GM12891 (cell line): ENCODE measurements around the gene ZNHIT3.
"Not testable (repeated sequence)": the region's sequence is repeated elsewhere in the genome, so short reads cannot be mapped to it uniquely, and the experiment has no call there.

ENCODE experiments used
- DNase-seq: peaks from one replicate; pipeline ENCODE4 v3.0.0; 2011; ENCODE audit warnings: low spot score; ENCODE audit not compliant: insufficient read length
- FAIRE-seq: peaks from 2 replicates; lab custom pipeline; 2011; peaks lifted over from hg19 to GRCh38; lab: Jason Lieb, UNC
- PAX5 ChIP-seq: IDR thresholded peaks from 2 replicates; pipeline ENCODE4 v1.6.1; 2011; ENCODE audit warnings: low read length, moderate library complexity, mild to moderate bottlenecking; ENCODE audit not compliant: insufficient read depth, severe bottlenecking
- POLR2A ChIP-seq: IDR thresholded peaks from 2 replicates; pipeline ENCODE4 v1.6.1; 2011; ENCODE audit warnings: low read depth, low read length, control low read depth
- POLR2AphosphoS5 ChIP-seq: IDR thresholded peaks from 2 replicates; pipeline ENCODE4 v1.6.1; 2011; ENCODE audit warnings: low read depth, low read length, control low read depth
- POU2F2 ChIP-seq: IDR thresholded peaks from 2 replicates; pipeline ENCODE4 v1.6.1; 2011; ENCODE audit warnings: low read depth, mild to moderate bottlenecking, control low read depth, low read length, moderate library complexity
- SPI1 ChIP-seq: IDR thresholded peaks from 2 replicates; pipeline ENCODE4 v1.6.1; 2011; ENCODE audit warnings: low read depth, low read length, control low read depth
- TAF1 ChIP-seq: IDR thresholded peaks from 2 replicates; pipeline ENCODE4 v1.6.1; 2011; ENCODE audit warnings: low read depth, low read length, control low read depth

The ZNHIT3 gene

DNA sequence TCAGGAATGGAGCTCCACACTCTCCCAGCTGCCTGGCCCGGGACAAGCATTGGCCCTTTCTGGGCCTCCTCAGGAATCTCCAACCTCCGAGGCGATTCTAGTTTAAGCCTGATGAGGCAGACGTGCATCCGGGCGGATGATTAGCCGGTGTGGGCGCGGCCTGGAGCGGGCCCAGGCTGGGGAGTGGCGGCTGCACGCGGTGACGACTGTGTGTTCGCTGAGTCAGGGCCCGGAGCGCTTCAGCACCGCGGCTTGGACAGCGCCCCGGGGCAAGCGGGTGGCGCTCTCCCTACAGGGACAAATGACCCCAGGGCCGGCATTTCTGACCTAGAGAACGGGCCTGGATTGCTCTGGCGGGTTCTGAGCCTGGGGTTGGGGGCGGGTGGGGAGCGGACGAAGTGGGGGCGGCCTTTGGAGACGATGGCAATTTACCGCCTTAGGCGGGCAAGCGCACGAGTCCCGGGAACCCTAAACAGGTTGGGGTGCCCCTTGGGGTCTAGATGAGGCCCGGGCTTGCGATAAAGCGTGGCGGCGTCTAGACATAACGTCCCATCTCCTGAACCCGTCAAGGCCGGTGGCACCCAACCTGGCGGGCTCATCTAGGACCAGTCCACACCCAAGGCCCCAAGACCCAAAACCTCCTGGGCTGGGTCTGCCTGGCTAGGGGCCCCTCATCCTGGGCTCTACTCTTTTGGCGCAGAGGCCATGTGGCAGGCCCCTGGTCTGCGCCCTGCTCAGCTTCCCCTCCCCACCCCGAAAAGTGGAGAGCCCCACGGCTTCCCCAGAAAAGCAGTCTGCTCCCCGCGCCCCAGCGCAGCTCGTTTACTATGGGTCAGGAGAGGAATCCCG, 22.3 kb upstream of the ZNHIT3 start:
- DNase-seq: peak; percentile 85
- FAIRE-seq: no peak
- TF ChIP-seq POLR2AphosphoS5: no peak
- TF ChIP-seq POU2F2: no peak
- no peak for TF ChIP-seq PAX5
- no peak for TF ChIP-seq SPI1
- TF ChIP-seq TAF1: no peak
- no peak for TF ChIP-seq POLR2A

- FAIRE-seq (no peak), DNase-seq (no peak)
- TF ChIP-seq POLR2A (no peak), SPI1 (no peak), POU2F2 (no peak)
Observed at GRCh38 chr17:36464765-36465088, 21.8 kb upstream of the ZNHIT3 start.

DNA sequence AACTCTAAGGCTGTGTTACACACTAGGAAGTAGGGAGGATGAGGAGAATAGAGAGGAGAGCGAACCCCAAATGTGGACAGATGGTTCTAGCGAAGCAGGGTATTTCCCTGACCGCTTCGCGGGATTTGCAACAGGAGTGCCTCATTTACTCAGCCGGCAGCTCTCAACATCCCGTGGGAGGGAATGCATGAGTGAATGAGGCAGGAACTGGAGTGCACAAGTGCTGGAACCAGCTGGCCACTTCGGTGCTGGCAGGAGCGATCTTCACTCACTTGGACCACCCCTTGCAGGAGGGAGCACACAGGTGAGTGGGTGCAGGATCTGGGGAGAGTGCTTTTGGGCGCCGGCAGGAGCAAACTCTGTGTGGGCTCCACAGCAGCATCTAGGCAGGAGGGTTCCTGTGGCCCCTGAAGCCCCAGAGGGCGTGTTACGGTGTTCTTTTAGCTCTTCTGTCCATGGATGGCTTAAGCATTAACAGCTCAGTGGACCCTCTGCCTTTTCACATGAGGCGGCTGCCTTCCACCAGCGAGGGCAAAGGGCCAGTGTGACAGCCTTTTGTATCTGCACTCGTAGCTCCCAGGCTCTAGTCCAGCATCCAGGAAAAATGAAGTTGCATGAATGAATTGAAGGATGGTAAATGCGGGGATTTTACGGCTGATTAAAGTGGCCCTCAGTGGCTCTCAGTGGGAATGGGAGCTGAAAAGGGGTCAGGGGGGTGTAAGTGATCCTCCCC, 17.4 kb upstream of the ZNHIT3 start:
- no peak for FAIRE-seq

GRCh38 chr17:36469733-36470132, 16.7 kb upstream of the ZNHIT3 start:
- DNase-seq: no peak
- TF ChIP-seq TAF1: no peak
- no peak for TF ChIP-seq SPI1
- no peak for TF ChIP-seq PAX5
- TF ChIP-seq POLR2AphosphoS5: no peak
- TF ChIP-seq POLR2A: no peak
- TF ChIP-seq POU2F2: no peak
- FAIRE-seq: no peak

More for the DNA sequence above, 17.4 kb upstream of the ZNHIT3 start:
- TF ChIP-seq POLR2AphosphoS5 (no peak), SPI1 (no peak), POLR2A (no peak), POU2F2 (no peak), PAX5 (no peak), TAF1 (no peak)
- no peak for DNase-seq

GRCh38 chr17:36470499-36470898, 16.0 kb upstream of the ZNHIT3 start:
- FAIRE-seq (no peak), DNase-seq (no peak)
- TF ChIP-seq POU2F2 (no peak), POLR2AphosphoS5 (no peak), SPI1 (peak; percentile 74)

GRCh38 chr17:36474571-36474970, 11.9 kb upstream of the ZNHIT3 start:
- FAIRE-seq (no peak), DNase-seq (no peak)
- TF ChIP-seq POLR2AphosphoS5 (no peak), PAX5 (no peak), SPI1 (no peak), POLR2A (no peak), POU2F2 (no peak), TAF1 (no peak)

DNA sequence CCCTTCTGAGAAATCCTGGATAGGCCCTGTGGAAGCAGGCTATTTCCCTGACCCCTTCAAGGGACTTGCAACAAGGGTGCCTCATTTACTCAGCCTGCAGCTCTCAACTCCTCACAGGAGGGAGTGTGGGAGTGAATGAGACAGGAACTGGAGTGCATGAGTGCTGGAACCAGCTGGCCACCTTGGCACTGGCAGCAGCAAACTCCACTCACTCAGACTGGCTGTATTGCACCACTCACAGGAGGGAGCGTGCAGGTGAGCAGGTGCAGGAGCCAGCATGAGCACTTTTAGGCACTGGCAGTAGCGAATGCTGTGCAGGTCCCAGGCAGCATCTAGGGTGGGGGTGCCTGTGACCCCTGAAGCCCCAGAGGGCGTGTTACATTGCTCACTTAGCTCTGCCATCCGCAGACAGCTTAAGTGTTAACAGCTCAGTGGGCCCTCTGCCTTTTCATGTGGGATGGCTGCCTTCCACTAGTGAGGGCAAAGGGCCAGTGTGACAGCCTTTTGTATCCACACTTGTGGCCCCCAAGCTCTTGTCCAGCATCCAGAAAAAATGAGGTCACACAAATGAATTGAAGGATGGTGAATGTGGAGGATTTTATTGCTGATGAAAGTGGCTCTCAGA, 11.0 kb upstream of the ZNHIT3 start:
- no peak for DNase-seq
- TF ChIP-seq POLR2AphosphoS5 (no peak), SPI1 (no peak), POU2F2 (no peak), POLR2A (no peak), PAX5 (no peak)
- no peak for FAIRE-seq

- TF ChIP-seq PAX5: no peak
- no peak for TF ChIP-seq POLR2A
- TF ChIP-seq TAF1: no peak
- TF ChIP-seq POLR2AphosphoS5: no peak
- TF ChIP-seq POU2F2: no peak
- no peak for FAIRE-seq
Observed at GRCh38 chr17:36481829-36482228, 4.7 kb upstream of the ZNHIT3 start.

DNA sequence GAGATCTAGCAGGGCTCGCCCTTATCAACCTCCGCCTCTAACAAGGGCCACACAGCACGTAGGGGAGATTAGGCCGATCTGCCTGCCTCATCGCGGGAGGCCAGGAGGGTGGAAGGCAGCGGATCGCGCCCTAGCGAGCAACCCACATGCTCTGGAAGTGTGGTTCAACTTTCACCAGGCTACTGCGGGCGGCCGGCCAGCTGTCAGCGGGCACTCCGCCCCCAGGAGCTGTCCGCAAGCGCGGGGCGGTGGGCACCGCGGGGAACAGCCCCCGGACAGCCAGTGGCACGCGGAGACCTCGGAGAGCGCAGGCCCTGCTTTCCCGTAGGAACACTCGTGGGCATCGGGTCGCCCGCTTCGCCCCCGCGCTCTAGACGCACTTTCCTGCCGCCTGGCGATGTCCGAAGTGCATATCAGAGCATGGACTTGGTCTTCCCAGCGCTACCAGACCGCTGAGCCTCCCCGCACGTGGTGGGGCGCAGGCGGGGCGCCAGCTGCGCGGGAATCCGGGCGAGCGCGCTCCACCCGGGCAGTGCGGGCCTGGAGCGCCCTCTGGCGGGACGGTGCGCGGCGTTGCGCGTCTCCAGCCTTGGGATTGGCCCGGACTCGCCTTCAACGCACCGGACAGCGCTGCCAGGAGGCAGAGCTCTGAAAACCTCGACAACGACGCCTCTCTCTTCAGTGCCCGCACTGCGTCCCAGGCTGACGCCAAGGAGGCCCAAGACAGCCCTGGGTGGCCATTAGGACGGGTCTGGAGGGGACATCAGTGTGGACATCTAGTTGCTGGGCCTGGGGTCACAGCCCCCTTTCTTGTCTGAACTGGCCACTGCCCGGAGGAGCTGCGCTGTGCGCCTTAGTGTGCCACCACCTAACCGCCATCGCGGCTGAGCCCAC, 3.6 kb upstream of the ZNHIT3 start:
- no peak for FAIRE-seq
- TF ChIP-seq PAX5 (no peak), POU2F2 (no peak), POLR2A (no peak), TAF1 (no peak), POLR2AphosphoS5 (no peak), SPI1 (no peak)
- DNase-seq: peak; percentile 88

More at GRCh38 chr17:36481829-36482228, 4.7 kb upstream of the ZNHIT3 start:
- no peak for DNase-seq

GRCh38 chr17:36484021-36484420, 2.5 kb upstream of the ZNHIT3 start:
- not testable (repeated sequence) for DNase-seq, FAIRE-seq
